NOMO-1 treated with DMSO at 0.1 percent for 48 hours (cell line): ENCODE measurements around the gene RALGAPB.
A peak's percentile ranks its signal among the peaks of the same experiment; 100 is the strongest.
"Not testable (repeated sequence)": the region's sequence is repeated elsewhere in the genome, so short reads cannot be mapped to it uniquely, and the experiment has no call there.

Experiments used
- DNase-seq: peaks from one replicate; lab custom pipeline; 2025; ENCODE audit not compliant: unreplicated experiment; lab: John Stamatoyannopoulos, UW

Gene RALGAPB

GRCh38 chr20:38472513-38473366, at the start of gene RALGAPB:
Gene RALGAPB, plus strand, starts transcription at chr20:38472843. Its CDS starts 15,590 bp downstream, at chr20:38488433.
- DNase-seq = peak; percentile 97

- no peak for DNase-seq
Observed at GRCh38 chr20:38423541-38423940, 49.1 kb upstream of the RALGAPB start.

- DNase-seq = no peak
Observed at GRCh38 chr20:38424401-38424800, 48.2 kb upstream of the RALGAPB start.

GRCh38 chr20:38426006-38426897, 46.4 kb upstream of the RALGAPB start:
- DNase-seq = peak; percentile 26

GRCh38 chr20:38427655-38428023, 45.0 kb upstream of the RALGAPB start:
- DNase-seq = no peak

GRCh38 chr20:38428800-38429199, 43.8 kb upstream of the RALGAPB start:
- no peak for DNase-seq

- no peak for DNase-seq
Observed at GRCh38 chr20:38429301-38429700, 43.3 kb upstream of the RALGAPB start.

- no peak for DNase-seq
Observed at GRCh38 chr20:38430679-38431325, 41.8 kb upstream of the RALGAPB start.

GRCh38 chr20:38432292-38432691, 40.4 kb upstream of the RALGAPB start:
- DNase-seq = no peak

- not testable (repeated sequence) for DNase-seq
Observed at GRCh38 chr20:38432870-38433269, 39.8 kb upstream of the RALGAPB start.

GRCh38 chr20:38433304-38433972, 39.2 kb upstream of the RALGAPB start:
- no peak for DNase-seq

GRCh38 chr20:38434301-38434741, 38.3 kb upstream of the RALGAPB start:
- peak; percentile 48 for DNase-seq

GRCh38 chr20:38434770-38435554, 37.7 kb upstream of the RALGAPB start, which contains the start of gene SNHG17:
Gene SNHG17, minus strand, starts transcription at chr20:38435328.
- peak; percentile 85 for DNase-seq

- no peak for DNase-seq
Observed at GRCh38 chr20:38435555-38435939, 37.1 kb upstream of the RALGAPB start.

GRCh38 chr20:38437796-38438195, 34.8 kb upstream of the RALGAPB start:
- no peak for DNase-seq

- DNase-seq = not testable (repeated sequence)
Observed at GRCh38 chr20:38441110-38441509, 31.5 kb upstream of the RALGAPB start.

GRCh38 chr20:38441916-38442315, 30.7 kb upstream of the RALGAPB start:
- no peak for DNase-seq

- no peak for DNase-seq
Observed at GRCh38 chr20:38445381-38445796, 27.3 kb upstream of the RALGAPB start.

- DNase-seq = no peak
Observed at GRCh38 chr20:38445901-38446425, 26.7 kb upstream of the RALGAPB start.
